IPS-18a (cell line): ENCODE measurements around the gene SIPA1L3.

ENCODE experiments used
- H3K27ac ChIP-seq: one replicate; pipeline ENCODE4 v1.5.1; 2013; ENCODE audit warnings: low read length
- H3K27me3 ChIP-seq: one replicate; pipeline ENCODE4 v1.6.1; 2013; ENCODE audit warnings: mild to moderate bottlenecking, low read length; ENCODE audit not compliant: control insufficient read depth, insufficient read depth
- H3K36me3 ChIP-seq: one replicate; pipeline ENCODE4 v1.6.1; 2013; ENCODE audit warnings: low read depth, low read length; ENCODE audit not compliant: control insufficient read depth
- H3K4me1 ChIP-seq: one replicate; pipeline ENCODE4 v1.6.1; 2013; ENCODE audit warnings: low read depth, low read length; ENCODE audit not compliant: control insufficient read depth
- H3K4me3 ChIP-seq: one replicate; pipeline ENCODE4 v1.5.1; 2013; ENCODE audit warnings: low read length
- H3K9ac ChIP-seq: one replicate; pipeline ENCODE4 v1.6.1; 2013; ENCODE audit warnings: mild to moderate bottlenecking, low read length, moderate library complexity
- H3K9me3 ChIP-seq: one replicate; pipeline ENCODE4 v1.6.1; 2013; ENCODE audit warnings: low read depth, low read length; ENCODE audit not compliant: control insufficient read depth

Gene SIPA1L3

GRCh38 chr19:37893845-37894575 is 13.0 kb upstream of the SIPA1L3 start:
- Histone ChIP-seq H3K4me1 (no peaks in the 10 kb centered on the region), H3K9ac (no peak overlapping the region), H3K4me3 (no peak overlapping the region), H3K27ac (no peak overlapping the region), H3K9me3 (no peaks in the 10 kb centered on the region), H3K36me3 (no peaks in the 10 kb centered on the region), H3K27me3 (no peaks in the 10 kb centered on the region)

GRCh38 chr19:37896180-37896579 is 10.8 kb upstream of the SIPA1L3 start:
- no peak overlapping the region for H3K4me3 ChIP-seq
- H3K9me3 ChIP-seq, result no peaks in the 10 kb centered on the region
- H3K4me1 ChIP-seq, result no peaks in the 10 kb centered on the region
- H3K27me3 ChIP-seq, result no peaks in the 10 kb centered on the region
- no peaks in the 10 kb centered on the region for H3K36me3 ChIP-seq
- H3K27ac ChIP-seq, result no peak overlapping the region
- no peak overlapping the region for H3K9ac ChIP-seq

GRCh38 chr19:37899453-37899852 is 7.6 kb upstream of the SIPA1L3 start:
- no peaks in the 10 kb centered on the region for H3K9me3 ChIP-seq
- no peak overlapping the region for H3K27ac ChIP-seq
- no peaks in the 10 kb centered on the region for H3K36me3 ChIP-seq
- no peak overlapping the region for H3K4me3 ChIP-seq
- H3K9ac ChIP-seq, result no peak overlapping the region
- no peaks in the 10 kb centered on the region for H3K4me1 ChIP-seq
- H3K27me3 ChIP-seq, result no peaks in the 10 kb centered on the region

- H3K9me3 ChIP-seq, result no peaks in the 10 kb centered on the region
- H3K27me3 ChIP-seq, result no peaks in the 10 kb centered on the region
- no peaks in the 10 kb centered on the region for H3K36me3 ChIP-seq
- no peak overlapping the region for H3K27ac ChIP-seq
- no peaks in the 10 kb centered on the region for H3K4me1 ChIP-seq
- H3K9ac ChIP-seq, result no peak overlapping the region
- no peak overlapping the region for H3K4me3 ChIP-seq
Measured at GRCh38 chr19:37899966-37900365, 7.0 kb upstream of the SIPA1L3 start.

GRCh38 chr19:37902668-37903067 is 4.3 kb upstream of the SIPA1L3 start:
- no peaks in the 10 kb centered on the region for H3K9me3 ChIP-seq
- H3K4me1 ChIP-seq, result peaks cover 6% of the 10 kb centered on the region
- no peaks in the 10 kb centered on the region for H3K36me3 ChIP-seq
- H3K9ac ChIP-seq, result no peak overlapping the region
- H3K27ac ChIP-seq, result no peak overlapping the region
- H3K4me3 ChIP-seq, result no peak overlapping the region
- no peaks in the 10 kb centered on the region for H3K27me3 ChIP-seq

GRCh38 chr19:37903096-37903495 is 3.9 kb upstream of the SIPA1L3 start:
- no peaks in the 10 kb centered on the region for H3K27me3 ChIP-seq
- no peak overlapping the region for H3K27ac ChIP-seq
- H3K9me3 ChIP-seq, result no peaks in the 10 kb centered on the region

GRCh38 chr19:37905946-37906868 is 801 bp upstream of the SIPA1L3 start, which contains the start of gene WDR87:
WDR87 (minus strand) TSS chr19:37906594; CDS start chr19:37898239, 8,355 bp downstream.
- Histone ChIP-seq H3K9ac (peak within 1 kb of the TSS; percentile 80), H3K36me3 (no peaks in the 10 kb centered on the region), H3K27me3 (no peaks in the 10 kb centered on the region), H3K27ac (peak within 1 kb of the TSS; percentile 82), H3K4me1 (peaks cover 15% of the 10 kb centered on the region), H3K4me3 (peak within 1 kb of the TSS; percentile 80), H3K9me3 (no peaks in the 10 kb centered on the region)

More at GRCh38 chr19:37903096-37903495, 3.9 kb upstream of the SIPA1L3 start:
- Histone ChIP-seq H3K36me3 (no peaks in the 10 kb centered on the region), H3K4me1 (peaks cover 11% of the 10 kb centered on the region), H3K9ac (no peak overlapping the region), H3K4me3 (no peak overlapping the region)

GRCh38 chr19:37907735-37908455 is 887 bp downstream of the SIPA1L3 start:
- Histone ChIP-seq H3K9ac (peak overlapping the region; percentile 80), H3K4me3 (peak overlapping the region; percentile 80), H3K27ac (no peak overlapping the region), H3K9me3 (no peaks in the 10 kb centered on the region), H3K27me3 (no peaks in the 10 kb centered on the region), H3K36me3 (no peaks in the 10 kb centered on the region), H3K4me1 (peaks cover 15% of the 10 kb centered on the region)

GRCh38 chr19:37909661-37910199 is 2.7 kb downstream of the SIPA1L3 start:
- H3K27me3 ChIP-seq, result no peaks in the 10 kb centered on the region
- no peak overlapping the region for H3K9ac ChIP-seq
- peaks cover 15% of the 10 kb centered on the region for H3K4me1 ChIP-seq
- H3K9me3 ChIP-seq, result no peaks in the 10 kb centered on the region
- no peaks in the 10 kb centered on the region for H3K36me3 ChIP-seq
- H3K4me3 ChIP-seq, result no peak overlapping the region
- no peak overlapping the region for H3K27ac ChIP-seq

GRCh38 chr19:37914908-37915307 is 7.9 kb downstream of the SIPA1L3 start:
- no peaks in the 10 kb centered on the region for H3K36me3 ChIP-seq
- no peaks in the 10 kb centered on the region for H3K9me3 ChIP-seq
- H3K27ac ChIP-seq, result no peak overlapping the region
- peaks cover under 1% of the 10 kb centered on the region for H3K4me1 ChIP-seq
- H3K27me3 ChIP-seq, result no peaks in the 10 kb centered on the region
- no peak overlapping the region for H3K4me3 ChIP-seq
- no peak overlapping the region for H3K9ac ChIP-seq
